Suprapubic skin (tissue), 4 donors: Measurements from ENCODE around the gene PFKFB2. TPM values are rescaled to one million over a fixed set of nuclear protein-coding genes. Genes with fewer than 3 reads are reported as not detected.

Experiments used
- DNase-seq, 2 donors: peaks; one replicate each; pipeline ENCODE4 v3.0.0-alpha.2; 2019; ENCODE audit warnings: low spot score in 2 of 2
- H3K27ac ChIP-seq: fragments of 200-600 bp; sonication (generic); one replicate; pipeline ENCODE4 v1.5.1; 2019
- H3K27me3 ChIP-seq: fragments of 200-600 bp; sonication (generic); one replicate; pipeline ENCODE4 v1.5.1; 2019
- H3K36me3 ChIP-seq: fragments of 200-600 bp; sonication (generic); one replicate; pipeline ENCODE4 v1.5.1; 2019
- H3K4me1 ChIP-seq: fragments of 200-600 bp; sonication (generic); one replicate; pipeline ENCODE4 v1.5.1; 2019
- H3K4me3 ChIP-seq: fragments of 200-600 bp; sonication (generic); one replicate; pipeline ENCODE4 v1.5.1; 2019; ENCODE audit warnings: mild to moderate bottlenecking
- H3K9me3 ChIP-seq: fragments of 200-600 bp; sonication (generic); one replicate; pipeline ENCODE4 v1.5.1; 2019
- CTCF ChIP-seq, 2 donors: fragments of 200-600 bp in 1 of 2; fragments of 450-650 bp in 1 of 2; sonication (generic) in 1 of 2; IDR thresholded peaks; one replicate each; pipeline ENCODE4 v1.5.1; 2016 to 2019; ENCODE audit warnings: antibody characterized with exemption in 2 of 2, mild to moderate bottlenecking in 1 of 2, moderate library complexity in 1 of 2
- EP300 ChIP-seq: sonication (generic); formaldehyde crosslinking; IDR thresholded peaks from one replicate; pipeline ENCODE4 v1.6.1; 2017; ENCODE audit warnings: antibody characterized with exemption
- POLR2A ChIP-seq, 2 donors: fragments of 450-650 bp; IDR thresholded peaks; one replicate each; pipeline ENCODE4 v1.6.1; 2017; ENCODE audit warnings: antibody characterized with exemption in 2 of 2, mild to moderate bottlenecking in 2 of 2, moderate library complexity in 2 of 2
- POLR2AphosphoS5 ChIP-seq, 3 donors: sonication (generic); formaldehyde crosslinking; IDR thresholded peaks; one replicate each; pipeline ENCODE4 v1.6.1; 2017; ENCODE audit warnings: antibody characterized with exemption in 3 of 3
- WGBS: methylation state at CpG from one replicate; pipeline ENCODE4 v1.1.5; 2018; 5-methylcytosine and 5-hydroxymethylcytosine counted together
- total RNA-seq, 4 donors: library from RNA; depleted of rRNA; stranded (reverse); fragments of >200 nt; gene quantifications; one replicate each; pipeline ENCODE4 v1.1.0, GENCODE V29; 2016

The PFKFB2 gene
- total RNA-seq, 4 donors from 2014 or later = 11.8 to 33.1 (median 17.1) TPM

- peak overlapping the region; percentile 93 for H3K27ac ChIP-seq
- TF ChIP-seq CTCF (IDR thresholded peaks at IDR 0.05) (no peak), POLR2AphosphoS5 (IDR thresholded peaks at IDR 0.05) (no peak), POLR2A (IDR thresholded peaks at IDR 0.05) (no peak), EP300 (no peak)
- H3K27me3 ChIP-seq = no peaks in the 10 kb centered on the region
- H3K9me3 ChIP-seq = no peaks in the 10 kb centered on the region
- no peak overlapping the region for H3K4me3 ChIP-seq
- WGBS = 61% methylated on average over 9 of the region's 9 CpGs
- peaks cover 76% of the 10 kb centered on the region for H3K4me1 ChIP-seq
- no peak for DNase-seq
- no peaks in the 10 kb centered on the region for H3K36me3 ChIP-seq
Measured at GRCh38 chr1:207020065-207020708, 32.9 kb upstream of the PFKFB2 start.

GRCh38 chr1:207020709-207021107, 32.4 kb upstream of the PFKFB2 start:
- no peaks in the 10 kb centered on the region for H3K9me3 ChIP-seq
- 53% methylated on average over 4 of the region's 4 CpGs for WGBS
- DNase-seq = no peak
- H3K4me3 ChIP-seq = no peak overlapping the region
- TF ChIP-seq CTCF (IDR thresholded peaks at IDR 0.05) = no peak
- no peak for TF ChIP-seq POLR2A (IDR thresholded peaks at IDR 0.05)
- no peak for TF ChIP-seq EP300
- TF ChIP-seq POLR2AphosphoS5 (IDR thresholded peaks at IDR 0.05) = no peak
- H3K36me3 ChIP-seq = no peaks in the 10 kb centered on the region
- peaks cover 82% of the 10 kb centered on the region for H3K4me1 ChIP-seq
- peak overlapping the region; percentile 93 for H3K27ac ChIP-seq
- no peaks in the 10 kb centered on the region for H3K27me3 ChIP-seq

- WGBS = 63% methylated on average over 8 of the region's 8 CpGs
- no peak for DNase-seq
- H3K9me3 ChIP-seq = no peaks in the 10 kb centered on the region
- H3K36me3 ChIP-seq = no peaks in the 10 kb centered on the region
- TF ChIP-seq POLR2A (IDR thresholded peaks at IDR 0.05) (no peak), EP300 (no peak), CTCF (IDR thresholded peaks at IDR 0.05) (no peak), POLR2AphosphoS5 (IDR thresholded peaks at IDR 0.05) (no peak)
- no peaks in the 10 kb centered on the region for H3K27me3 ChIP-seq
- peaks cover 88% of the 10 kb centered on the region for H3K4me1 ChIP-seq
- peak overlapping the region; percentile 93 for H3K27ac ChIP-seq
- no peak overlapping the region for H3K4me3 ChIP-seq
Measured at GRCh38 chr1:207021139-207021861, 31.8 kb upstream of the PFKFB2 start.

- TF ChIP-seq POLR2AphosphoS5 (IDR thresholded peaks at IDR 0.05) (no peak), POLR2A (IDR thresholded peaks at IDR 0.05) (no peak), EP300 (no peak), CTCF (IDR thresholded peaks at IDR 0.05) (no peak)
- no peaks in the 10 kb centered on the region for H3K27me3 ChIP-seq
- no peak overlapping the region for H3K4me3 ChIP-seq
- H3K27ac ChIP-seq = peak overlapping the region; percentile 93
- no peaks in the 10 kb centered on the region for H3K36me3 ChIP-seq
- no peaks in the 10 kb centered on the region for H3K9me3 ChIP-seq
- 54% methylated on average over 5 of the region's 15 CpGs for WGBS
- H3K4me1 ChIP-seq = peaks cover 95% of the 10 kb centered on the region
- DNase-seq = no peak
Measured at GRCh38 chr1:207021876-207022596, 31.0 kb upstream of the PFKFB2 start.
